Subcutaneous adipose tissue (tissue), 4 donors: ENCODE data around the gene CACNA2D2. TPM values are rescaled to one million over a fixed set of nuclear protein-coding genes. Genes with fewer than 3 reads are reported as not detected.

Experiments used
- total RNA-seq, 4 donors: library from RNA; depleted of rRNA; stranded (reverse); fragments of >200 nt; gene quantifications; one replicate each; pipeline ENCODE4 v1.1.0, GENCODE V29; 2016
- TF ChIP-seq, protein P1 (sequence below): fragments of 450-650 bp; IDR thresholded peaks from one replicate; pipeline ENCODE4 v1.5.1; 2016; ENCODE audit warnings: low read depth, mild to moderate bottlenecking, control low read depth, antibody characterized with exemption, moderate library complexity

CACNA2D2 gene
- total RNA-seq, 4 donors from 2014 or later = 0.65 to 1.7 (median 0.66) TPM; not detected in 1

DNA sequence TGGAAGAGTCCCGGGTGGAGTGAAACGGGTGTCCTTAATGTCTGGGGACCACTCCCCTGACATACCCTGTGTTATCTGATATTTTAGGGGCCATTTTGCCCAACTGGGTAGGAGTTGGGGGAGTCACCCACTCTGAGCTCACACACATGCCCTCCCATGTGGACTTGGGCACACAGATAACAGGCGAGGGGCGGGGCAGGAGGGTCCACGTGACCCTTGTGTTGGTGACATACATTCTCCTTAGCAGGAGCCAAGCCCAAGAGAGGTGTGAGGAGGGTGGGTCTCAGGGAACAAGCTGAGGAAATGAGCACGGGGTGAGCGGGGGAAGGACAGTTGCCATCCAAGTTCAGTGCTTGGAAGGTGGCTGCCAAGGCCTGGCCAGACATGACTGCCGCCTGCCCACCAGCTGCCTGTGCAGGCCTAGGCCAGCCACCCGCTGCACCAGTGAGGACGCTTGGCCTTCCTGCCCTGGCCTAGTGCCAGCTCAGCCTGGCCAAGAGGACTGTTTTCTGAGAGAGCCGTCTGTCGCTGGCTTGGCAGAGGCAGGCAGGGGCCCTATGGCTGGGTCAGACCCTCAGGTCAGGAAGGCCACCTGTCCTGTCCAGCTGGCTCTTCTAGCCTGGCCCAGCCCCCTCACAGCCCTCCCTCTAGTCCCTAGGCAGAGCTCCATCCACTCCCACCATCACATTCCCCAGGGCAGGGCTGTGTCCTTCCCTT lies 112.8 kb downstream of the CACNA2D2 start:
- TF ChIP-seq, protein P1, sequence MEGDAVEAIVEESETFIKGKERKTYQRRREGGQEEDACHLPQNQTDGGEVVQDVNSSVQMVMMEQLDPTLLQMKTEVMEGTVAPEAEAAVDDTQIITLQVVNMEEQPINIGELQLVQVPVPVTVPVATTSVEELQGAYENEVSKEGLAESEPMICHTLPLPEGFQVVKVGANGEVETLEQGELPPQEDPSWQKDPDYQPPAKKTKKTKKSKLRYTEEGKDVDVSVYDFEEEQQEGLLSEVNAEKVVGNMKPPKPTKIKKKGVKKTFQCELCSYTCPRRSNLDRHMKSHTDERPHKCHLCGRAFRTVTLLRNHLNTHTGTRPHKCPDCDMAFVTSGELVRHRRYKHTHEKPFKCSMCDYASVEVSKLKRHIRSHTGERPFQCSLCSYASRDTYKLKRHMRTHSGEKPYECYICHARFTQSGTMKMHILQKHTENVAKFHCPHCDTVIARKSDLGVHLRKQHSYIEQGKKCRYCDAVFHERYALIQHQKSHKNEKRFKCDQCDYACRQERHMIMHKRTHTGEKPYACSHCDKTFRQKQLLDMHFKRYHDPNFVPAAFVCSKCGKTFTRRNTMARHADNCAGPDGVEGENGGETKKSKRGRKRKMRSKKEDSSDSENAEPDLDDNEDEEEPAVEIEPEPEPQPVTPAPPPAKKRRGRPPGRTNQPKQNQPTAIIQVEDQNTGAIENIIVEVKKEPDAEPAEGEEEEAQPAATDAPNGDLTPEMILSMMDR = no peak

DNA sequence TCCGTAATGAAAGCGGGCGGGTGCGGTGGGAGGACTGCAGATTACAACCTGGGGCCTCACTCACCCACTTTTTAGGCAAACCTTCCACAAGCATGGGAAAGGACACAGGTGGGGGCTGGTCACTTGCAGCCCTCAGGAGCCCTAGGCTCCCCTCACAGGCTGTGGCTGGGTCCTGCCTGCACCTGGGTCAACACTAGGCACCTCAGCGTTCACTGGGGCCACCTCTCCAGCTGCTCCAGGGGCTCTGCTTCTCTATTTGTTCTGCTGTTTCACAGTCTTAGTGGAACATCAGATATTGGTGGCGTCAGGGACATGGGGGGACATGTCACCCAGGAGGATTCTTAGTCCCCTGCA lies 114.0 kb downstream of the CACNA2D2 start:
- TF ChIP-seq, protein P1 = no peak

DNA sequence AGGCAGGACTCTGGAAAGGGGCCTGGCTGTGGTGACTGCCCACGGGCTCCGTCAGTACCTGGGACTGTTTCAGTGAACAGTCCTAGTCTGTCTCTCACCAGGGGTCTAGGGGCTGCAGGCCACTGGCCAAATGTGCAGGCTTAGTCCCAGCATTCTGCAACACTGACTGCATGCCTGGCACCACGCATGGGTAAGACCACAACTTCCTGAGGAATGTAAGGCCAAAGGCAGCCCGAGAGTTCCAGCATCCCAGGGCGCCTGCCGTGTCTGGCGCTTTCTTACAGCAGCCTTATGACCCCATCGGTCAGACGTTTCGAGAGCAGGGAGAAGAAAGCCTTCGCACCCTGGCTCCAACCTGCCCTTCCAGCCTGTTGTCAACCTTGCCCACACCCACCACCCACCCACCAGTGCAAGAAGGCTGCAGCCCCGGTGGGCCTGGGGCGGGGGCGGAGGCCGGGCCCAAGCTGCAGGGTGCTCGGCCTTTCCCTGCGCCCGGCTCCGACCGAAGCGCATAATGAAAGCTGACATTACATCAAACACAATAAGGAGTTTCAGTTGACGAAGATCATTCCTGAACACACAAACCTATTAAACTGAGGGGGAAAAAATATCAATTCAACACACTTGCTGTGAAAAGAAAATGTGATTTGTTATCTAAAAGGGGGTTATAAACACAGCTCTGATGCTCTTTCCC lies 114.6 kb downstream of the CACNA2D2 start:
- TF ChIP-seq, protein P1 = no peak

- TF ChIP-seq, protein P1 = no peak
Measured at GRCh38 chr3:50388016-50388719, 115.3 kb downstream of the CACNA2D2 start.

GRCh38 chr3:50385754-50386153 lies 117.7 kb downstream of the CACNA2D2 start:
- TF ChIP-seq, protein P1 = no peak

DNA sequence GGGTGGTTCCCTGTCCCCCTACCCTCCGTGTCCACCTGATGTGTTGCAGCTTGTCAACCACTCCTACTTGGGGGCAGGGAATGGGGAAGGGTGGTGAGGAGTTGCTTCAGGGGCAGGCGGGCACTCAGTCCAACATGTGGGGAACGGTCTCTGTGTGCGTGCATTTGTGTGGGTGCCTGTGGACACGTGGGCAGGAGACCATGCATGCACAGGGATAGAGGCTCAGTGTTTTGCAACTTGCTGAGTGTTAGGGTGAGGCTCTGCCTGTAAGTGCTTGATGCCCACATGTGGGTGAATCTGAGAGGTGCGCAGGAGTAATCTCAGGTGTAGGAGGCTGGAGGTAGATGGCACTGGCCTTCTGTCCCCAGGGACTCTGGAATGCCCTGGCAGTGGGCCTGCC lies 119.7 kb downstream of the CACNA2D2 start:
- TF ChIP-seq, protein P1 = no peak

GRCh38 chr3:50382722-50383121 lies 120.7 kb downstream of the CACNA2D2 start:
- TF ChIP-seq, protein P1 = no peak
